ENCODE measurements around the gene LRIT2.

The LRIT2 gene

GRCh38 chr10:84212014-84212413 is 13.3 kb downstream of the LRIT2 start:
- in situ Hi-C loops (cut with HindIII; ENCODE audit: low sequenced_read_pairs), result no loop called here

GRCh38 chr10:84211566-84211965 is 13.8 kb downstream of the LRIT2 start:
- no peak for DNase-seq (ENCODE audit: low read depth, low spot score)
- in situ Hi-C loops (cut with HindIII; ENCODE audit: low sequenced_read_pairs), result no loop called here
- no peak for TF ChIP-seq CTCF (IDR thresholded peaks at IDR 0.05; ENCODE audit: low read depth, low read length)
- no peak overlapping the region for H3K4me3 ChIP-seq (ENCODE audit: low read depth, low read length)

More at GRCh38 chr10:84212014-84212413, 13.3 kb downstream of the LRIT2 start:
- no peak for TF ChIP-seq CTCF (IDR thresholded peaks at IDR 0.05; ENCODE audit: low read depth, low read length)
- no peak for DNase-seq (ENCODE audit: low read depth, low spot score)
- no peak overlapping the region for H3K4me3 ChIP-seq (ENCODE audit: low read depth, low read length)

- DNase-seq (ENCODE audit: low read depth, low spot score), result no peak
- no peak overlapping the region for H3K4me3 ChIP-seq (ENCODE audit: low read depth, low read length)
- no peak for TF ChIP-seq CTCF (IDR thresholded peaks at IDR 0.05; ENCODE audit: low read depth, low read length)
- in situ Hi-C loops (cut with HindIII; ENCODE audit: low sequenced_read_pairs), result no loop called here
Measured at GRCh38 chr10:84208023-84208422, 17.3 kb downstream of the LRIT2 start.

GRCh38 chr10:84205853-84206525 is 19.4 kb downstream of the LRIT2 start:
- no peak overlapping the region for H3K4me3 ChIP-seq (ENCODE audit: low read depth, low read length)
- DNase-seq (ENCODE audit: low read depth, low spot score), result no peak
- no peak for TF ChIP-seq CTCF (IDR thresholded peaks at IDR 0.05; ENCODE audit: low read depth, low read length)
- in situ Hi-C loops (cut with HindIII; ENCODE audit: low sequenced_read_pairs), result no loop called here

GRCh38 chr10:84205049-84205852 is 20.1 kb downstream of the LRIT2 start:
- TF ChIP-seq CTCF (IDR thresholded peaks at IDR 0.05; ENCODE audit: low read depth, low read length), result peak; percentile 73
- peak; percentile 5 for DNase-seq (ENCODE audit: low read depth, low spot score)
- no peak overlapping the region for H3K4me3 ChIP-seq (ENCODE audit: low read depth, low read length)
- in situ Hi-C loops (cut with HindIII; ENCODE audit: low sequenced_read_pairs), result no loop called here

- no peak for TF ChIP-seq CTCF (IDR thresholded peaks at IDR 0.05; ENCODE audit: low read depth, low read length)
- no peak overlapping the region for H3K4me3 ChIP-seq (ENCODE audit: low read depth, low read length)
- DNase-seq (ENCODE audit: low read depth, low spot score), result no peak
- in situ Hi-C loops (cut with HindIII; ENCODE audit: low sequenced_read_pairs), result no loop called here
Measured at GRCh38 chr10:84204610-84205009, 20.7 kb downstream of the LRIT2 start.
